ENCODE results near the gene DOHH.

DNA sequence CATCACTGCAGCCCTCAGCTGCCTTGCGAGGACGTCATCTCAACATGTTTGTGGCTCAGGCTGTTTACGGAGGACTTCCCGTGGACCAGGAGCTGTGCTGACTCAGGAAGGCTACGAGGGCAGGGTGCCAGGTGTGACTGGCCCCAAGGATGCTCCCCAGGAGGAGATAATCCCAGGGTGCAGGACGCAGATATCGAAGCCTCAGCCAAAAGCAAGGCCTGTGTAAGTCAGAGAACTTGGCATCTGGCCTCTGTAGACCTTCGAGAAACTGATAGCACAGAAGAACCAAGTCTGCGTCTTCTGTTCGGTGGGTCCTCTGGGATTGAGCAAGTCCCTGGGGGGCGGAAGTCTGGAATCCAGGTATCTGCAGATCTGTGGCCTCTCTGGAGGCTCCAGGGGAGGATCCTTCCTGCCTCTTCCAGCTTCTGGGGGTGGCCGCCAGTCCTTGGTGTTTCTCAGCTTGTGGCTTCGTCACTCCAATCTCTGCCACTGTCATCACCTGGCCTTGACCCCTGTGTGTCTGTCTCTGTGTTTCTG is 2.6 kb upstream of the DOHH start:
- TF ChIP-seq EZH2 (IDR thresholded peaks at IDR 0.05; ENCODE audit: insufficient read depth, poor library complexity, severe bottlenecking) (no peak), EZH2phosphoT487 (IDR thresholded peaks at IDR 0.05; ENCODE audit: insufficient read depth, low read depth) (no peak)
